Psoas muscle (tissue), 8 donors: ENCODE results near the gene SUPT5H. TPM values are rescaled to one million over a fixed set of nuclear protein-coding genes. Genes with fewer than 3 reads are reported as not detected.

Experiments
- ATAC-seq, 4 donors: fragments of 200-7000 bp; cut with Tn5 transposase; one replicate each; pipeline ENCODE4 v1.9.1; 2020; ENCODE audit warnings: moderate library complexity in 3 of 4, mild to moderate bottlenecking in 2 of 4
- DNase-seq, 2 donors: peaks; one replicate each; pipeline ENCODE4 v3.0.0-alpha.2; 2020
- H3K27ac ChIP-seq: fragments of 200-600 bp; one replicate; pipeline ENCODE4 v1.8.0; 2022
- H3K27me3 ChIP-seq, 3 donors: fragments of 200-600 bp in 1 of 3; one replicate each; pipeline versions ENCODE4 v1.6.1 to v1.8.0; 2013 to 2022; ENCODE audit warnings: low read length in 2 of 3, mild to moderate bottlenecking in 2 of 3, moderate library complexity in 1 of 3; ENCODE audit not compliant: insufficient read depth in 3 of 3
- H3K36me3 ChIP-seq, 2 donors: fragments of 200-600 bp in 1 of 2; one replicate each; pipeline versions ENCODE4 v1.6.1 to v1.8.0; 2013 to 2022; ENCODE audit warnings: low read depth in 1 of 2, mild to moderate bottlenecking in 1 of 2, moderate library complexity in 1 of 2; ENCODE audit not compliant: insufficient read depth in 1 of 2
- H3K4me1 ChIP-seq: fragments of 200-600 bp; one replicate; pipeline ENCODE4 v1.8.0; 2022
- H3K4me3 ChIP-seq: fragments of 200-600 bp; one replicate; pipeline ENCODE4 v1.8.0; 2022; ENCODE audit warnings: mild to moderate bottlenecking
- H3K9me3 ChIP-seq: fragments of 200-600 bp; one replicate; pipeline ENCODE4 v1.8.0; 2022
- CTCF ChIP-seq: fragments of 200-600 bp; IDR thresholded peaks from one replicate; pipeline ENCODE4 v1.8.0; 2022; ENCODE audit warnings: antibody characterized with exemption
- WGBS, 3 donors: extraction: QIAGEN DNeasy Blood & Tissue Kit; methylation state at CpG; one replicate each; pipeline versions ENCODE4 v1.1.6 to v1.1.7; 2013; 5-methylcytosine and 5-hydroxymethylcytosine counted together
- intact Hi-C, 2 donors: fragments of 100-400 bp; cut with DNase I; formaldehyde crosslinking; loops; one replicate each; pipeline versions ENCODE4 v1.11.0 to v1.14.2; 2022
- polyA plus RNA-seq, 3 donors: library from polyadenylated mRNA; stranded (reverse); fragments of 200-250 nt; gene quantifications; one replicate each; pipeline ENCODE4 v1.2.3, GENCODE V29; 2013
- total RNA-seq, 4 donors: library from RNA; stranded (reverse); fragmentation: NEBNext Ultra II Directional in 2 of 4; extraction: Animal tissue kit (Norgen Biotek cat#: 25700) in 2 of 4; gene quantifications; one replicate each; pipeline versions ENCODE4 v1.2.1 to v1.2.4, GENCODE V29; 2021 to 2023
- donor health status: healthy with polysubstance abuse.
- donor health status: DM: no; HTN: no; CAD: no; lungs with moderate emphysema.
- donor health status: Bipolar disorder and iron deficiency.
- donor health status: healthy.
- donor health status: DM: yes; HTN: yes; CAD: no.
- donor health status: DM: no; HTN: no; CAD: no.
- donor health status: DM: no; HTN: no; CAD: no.
- donor health status: DM: yes; HTN: yes; CAD: no.

Gene SUPT5H
- total and polyA plus RNA-seq, 7 donors, result 60.7 to 97.1 (median 82.7) TPM

GRCh38 chr19:39427707-39428106 is 17.7 kb upstream of the SUPT5H start:
- no peak for TF ChIP-seq CTCF
- no peaks in the 10 kb centered on the region for H3K4me1 ChIP-seq
- peaks cover 0 to 19% of the 10 kb centered on the region in 2 donors for H3K36me3 ChIP-seq
- ATAC-seq (no peak), DNase-seq (no peak)
- H3K4me3 ChIP-seq, result no peak overlapping the region
- H3K9me3 ChIP-seq, result no peaks in the 10 kb centered on the region
- intact Hi-C loops, result no loop called here
- WGBS, 3 donors, result 85 to 93% (median 87%) methylated on average over 11 of the region's 11 CpGs
- no peak overlapping the region for H3K27ac ChIP-seq
- no peaks in the 10 kb centered on the region for H3K27me3 ChIP-seq

GRCh38 chr19:39428283-39429112 is 16.9 kb upstream of the SUPT5H start:
- intact Hi-C loops, result no loop called here
- no peak overlapping the region for H3K4me3 ChIP-seq
- WGBS, 3 donors, result 12 to 18% (median 16%) methylated on average over 23 of the region's 23 CpGs

GRCh38 chr19:39430675-39431593 is 14.4 kb upstream of the SUPT5H start:
- no peaks in the 10 kb centered on the region for H3K9me3 ChIP-seq
- WGBS, 3 donors, result 63 to 69% (median 68%) methylated on average over 25 of the region's 25 CpGs
- H3K4me3 ChIP-seq, result peak overlapping the region; percentile 25
- H3K27me3 ChIP-seq, result no peaks in the 10 kb centered on the region
- peaks cover 18% of the 10 kb centered on the region for H3K4me1 ChIP-seq
- ATAC-seq (peak in 1 of 4 donors; percentile 13), DNase-seq (no peak)
- TF ChIP-seq CTCF, result no peak
- H3K27ac ChIP-seq, result peak overlapping the region; percentile 74
- intact Hi-C loops, result loop anchor here in 1 of 2 donors (10.0 kb wide), 1 partner anchor 86 kb away; the partner anchor contains the start of gene SAMD4B
- H3K36me3 ChIP-seq, result peaks cover 7 to 44% of the 10 kb centered on the region in 2 donors

More at GRCh38 chr19:39428283-39429112, 16.9 kb upstream of the SUPT5H start:
- no peaks in the 10 kb centered on the region for H3K27me3 ChIP-seq
- TF ChIP-seq CTCF, result no peak
- peaks cover 2% of the 10 kb centered on the region for H3K4me1 ChIP-seq
- peaks cover 0 to 27% of the 10 kb centered on the region in 2 donors for H3K36me3 ChIP-seq
- ATAC-seq (peak; percentile 33 to 61 (median 53)), DNase-seq (peak; percentile 66 to 83)
- H3K9me3 ChIP-seq, result no peaks in the 10 kb centered on the region
- H3K27ac ChIP-seq, result peak overlapping the region; percentile 63

GRCh38 chr19:39432677-39433025 is 12.7 kb upstream of the SUPT5H start:
- Histone ChIP-seq H3K27me3 (no peaks in the 10 kb centered on the region), H3K4me3 (no peak overlapping the region), H3K9me3 (no peaks in the 10 kb centered on the region), H3K4me1 (peaks cover 18% of the 10 kb centered on the region), H3K36me3 (peaks cover 7 to 44% of the 10 kb centered on the region in 2 donors), H3K27ac (no peak overlapping the region)
- intact Hi-C loops, result loop anchor here in 1 of 2 donors (10.0 kb wide), 1 partner anchor 88 kb away; the partner anchor contains the start of gene SAMD4B
- 87 to 96% (median 95%) methylated on average over 8 of the region's 8 CpGs for WGBS, 3 donors
- no peak for ATAC-seq
- no peak for DNase-seq
- TF ChIP-seq CTCF, result no peak
